Activated CD4-positive, alpha-beta T cell treated with anti-CD3 and anti-CD28 coated beads, Interleukin-2, amount 50 U/mL, for 16 hours (primary cell): ENCODE measurements around the gene BTK.

Experiments
- DNase-seq: peaks from one replicate; pipeline ENCODE4 v3.0.0-alpha.2; 2020

The BTK gene

GRCh38 chrX:101385795-101386541 lies at the start of gene BTK:
Gene BTK, minus strand, starts transcription at chrX:101386191. Its CDS starts 10,907 bp downstream, at chrX:101375284.
- no peak for DNase-seq

DNA sequence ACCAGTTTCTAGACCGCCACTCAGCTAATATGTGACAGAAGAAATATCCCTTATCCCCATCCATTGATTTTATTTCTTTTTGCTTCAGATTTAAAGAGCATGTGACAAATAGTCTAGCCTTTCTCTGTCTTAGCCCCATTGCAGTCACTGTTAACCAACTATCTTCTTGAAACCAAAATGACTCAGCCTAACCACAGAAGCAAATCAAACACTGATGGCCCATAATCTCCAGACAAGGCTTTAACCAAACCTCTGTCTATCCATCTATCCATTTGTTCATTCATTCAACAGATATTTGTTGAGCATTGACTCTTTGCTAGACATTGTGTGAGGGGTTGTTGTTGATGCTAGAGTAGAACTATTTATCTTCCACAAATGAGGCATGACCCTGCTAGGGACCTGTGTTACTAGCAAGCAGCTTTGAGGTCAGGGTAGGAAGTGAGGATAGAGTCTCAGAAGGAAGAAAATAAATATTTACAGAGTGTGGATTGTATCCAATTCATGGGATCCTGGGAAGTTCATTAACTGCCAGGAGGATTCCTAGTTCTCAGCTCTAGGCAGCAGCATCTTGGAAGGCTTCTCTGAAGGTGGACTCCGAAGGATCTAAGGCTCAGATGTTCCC lies 44.6 kb upstream of the BTK start:
- DNase-seq: peak; percentile 63

DNA sequence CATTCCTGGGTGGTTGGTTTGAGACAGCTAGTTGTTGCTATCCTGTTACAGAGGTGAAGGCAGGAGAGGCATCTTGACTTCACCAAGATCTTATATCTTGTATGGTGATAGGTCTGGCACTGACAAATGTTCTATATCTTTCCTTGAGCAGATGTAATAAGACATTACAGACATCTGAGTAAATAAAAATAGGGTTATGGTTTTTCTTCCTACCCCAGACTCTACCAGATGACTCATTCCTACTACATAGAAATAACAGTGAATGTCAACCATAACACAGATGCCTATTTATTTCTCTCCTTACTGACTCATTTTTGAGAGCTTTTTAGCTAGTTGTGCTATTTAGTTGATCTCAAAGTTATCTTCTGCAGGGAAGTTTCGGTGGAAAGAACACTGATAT lies 43.9 kb upstream of the BTK start:
- DNase-seq: peak; percentile 58

DNA sequence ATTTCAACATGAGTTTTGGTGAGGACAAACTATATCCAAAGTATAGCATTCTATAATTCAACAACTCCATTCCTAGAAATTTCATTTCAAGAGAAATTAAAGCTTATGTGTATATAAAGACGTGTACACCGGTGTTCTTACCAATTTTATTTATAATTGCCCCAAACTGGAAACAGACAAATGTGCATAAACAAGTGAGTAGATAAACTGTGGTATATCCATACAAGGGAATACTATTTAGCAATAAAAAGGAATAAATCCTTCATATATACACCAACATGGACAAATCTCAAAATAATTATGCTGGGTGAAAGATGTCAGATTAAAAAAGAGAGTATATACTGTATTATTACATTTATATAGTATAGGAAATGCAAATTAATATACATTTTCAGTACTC lies 42.0 kb upstream of the BTK start:
- DNase-seq: no peak

DNA sequence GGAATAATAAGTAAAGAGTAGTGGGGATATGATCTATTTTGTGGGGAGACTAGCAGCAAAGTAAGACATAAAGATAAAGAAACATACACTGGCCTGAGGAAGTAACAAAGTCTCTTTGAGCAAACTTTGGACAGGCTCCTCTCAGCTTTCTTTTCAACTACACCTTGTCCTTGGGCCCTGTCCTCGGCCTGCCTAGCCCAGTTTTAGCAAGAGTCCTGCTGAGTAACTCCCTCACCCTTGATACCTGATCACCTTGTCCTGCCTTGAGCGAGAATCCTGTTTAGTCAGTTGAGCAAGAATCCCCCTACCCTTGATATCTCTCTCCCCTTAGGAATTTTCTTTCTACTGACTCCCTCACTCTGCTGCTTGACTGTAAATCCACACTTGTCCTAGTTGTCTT lies 33.5 kb upstream of the BTK start:
- DNase-seq: no peak

GRCh38 chrX:101417981-101418841 lies 32.2 kb upstream of the BTK start:
- DNase-seq: peak; percentile 43

- no peak for DNase-seq
Observed at GRCh38 chrX:101417190-101417589, 31.2 kb upstream of the BTK start.

DNA sequence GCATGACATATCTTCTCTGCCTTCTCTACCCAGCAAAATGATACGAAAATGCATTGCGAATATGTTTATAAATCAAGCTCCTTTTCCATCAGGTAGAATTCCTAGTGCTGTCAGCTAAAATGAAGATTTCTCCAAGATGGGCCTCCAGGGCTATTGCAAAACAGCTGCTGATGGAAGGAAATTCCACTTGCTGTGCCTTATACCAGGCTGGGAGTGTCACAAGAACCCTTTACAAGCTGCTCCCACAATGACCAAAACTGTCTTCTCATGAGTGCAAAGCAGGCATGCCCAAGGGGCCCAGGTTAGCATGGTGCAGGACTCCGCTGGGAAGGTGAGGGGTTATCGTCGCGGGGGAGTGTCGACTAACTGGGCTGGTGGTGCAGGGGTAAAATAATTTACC lies 30.7 kb upstream of the BTK start:
- no peak for DNase-seq

DNA sequence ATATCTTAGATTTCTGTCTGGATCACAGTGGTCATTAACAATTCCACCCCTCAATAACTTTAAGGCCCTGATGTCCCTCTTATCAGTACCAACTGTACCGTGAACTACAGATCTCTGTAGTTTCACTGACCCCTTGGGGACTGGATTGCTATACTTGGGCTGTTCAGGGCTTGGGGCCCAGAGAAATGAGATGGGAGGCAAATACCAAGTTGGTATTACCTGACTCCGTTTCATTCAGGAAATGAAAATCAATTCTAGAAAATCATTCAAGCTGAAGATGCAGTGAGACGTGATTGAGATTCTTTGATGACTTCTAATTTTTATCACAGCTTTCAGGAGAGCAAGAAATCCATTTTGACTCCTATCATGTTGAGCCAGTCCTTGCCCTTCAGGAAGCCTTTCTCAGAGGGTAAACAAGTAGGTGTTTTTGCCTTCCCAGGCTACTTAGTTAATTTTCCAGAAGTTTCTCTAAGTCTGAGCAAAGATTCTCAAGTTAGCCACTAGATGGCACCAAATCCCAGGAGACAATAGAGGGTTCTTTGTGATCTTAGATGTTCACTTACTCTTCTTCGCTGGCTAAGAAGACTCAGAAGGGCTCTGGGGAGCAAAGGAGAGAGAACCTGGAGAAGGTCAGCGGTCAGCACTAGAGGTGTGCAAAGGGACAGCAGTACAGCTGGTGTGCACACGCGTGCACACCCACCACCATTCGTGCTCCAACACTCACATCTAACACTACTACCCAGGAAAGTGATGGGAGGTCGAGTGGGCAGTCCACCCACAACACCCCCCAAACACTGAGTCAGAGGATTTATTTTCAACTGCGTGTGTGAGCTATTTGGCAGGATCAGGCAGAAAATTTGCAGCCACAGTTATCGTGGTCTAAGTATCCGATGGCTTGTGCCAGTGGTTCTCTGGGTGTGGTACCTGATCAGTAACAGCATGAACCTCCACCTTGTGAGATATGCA lies 29.5 kb upstream of the BTK start:
- peak; percentile 71 for DNase-seq

DNA sequence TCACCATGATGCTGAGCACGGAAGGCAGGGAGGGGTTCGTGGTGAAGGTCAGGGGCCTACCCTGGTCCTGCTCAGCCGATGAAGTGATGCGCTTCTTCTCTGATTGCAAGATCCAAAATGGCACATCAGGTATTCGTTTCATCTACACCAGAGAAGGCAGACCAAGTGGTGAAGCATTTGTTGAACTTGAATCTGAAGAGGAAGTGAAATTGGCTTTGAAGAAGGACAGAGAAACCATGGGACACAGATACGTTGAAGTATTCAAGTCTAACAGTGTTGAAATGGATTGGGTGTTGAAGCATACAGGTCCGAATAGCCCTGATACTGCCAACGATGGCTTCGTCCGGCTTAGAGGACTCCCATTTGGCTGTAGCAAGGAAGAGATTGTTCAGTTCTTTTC lies 26.0 kb upstream of the BTK start:
- DNase-seq: no peak

- DNase-seq: no peak
Observed at GRCh38 chrX:101410461-101410860, 24.5 kb upstream of the BTK start.

DNA sequence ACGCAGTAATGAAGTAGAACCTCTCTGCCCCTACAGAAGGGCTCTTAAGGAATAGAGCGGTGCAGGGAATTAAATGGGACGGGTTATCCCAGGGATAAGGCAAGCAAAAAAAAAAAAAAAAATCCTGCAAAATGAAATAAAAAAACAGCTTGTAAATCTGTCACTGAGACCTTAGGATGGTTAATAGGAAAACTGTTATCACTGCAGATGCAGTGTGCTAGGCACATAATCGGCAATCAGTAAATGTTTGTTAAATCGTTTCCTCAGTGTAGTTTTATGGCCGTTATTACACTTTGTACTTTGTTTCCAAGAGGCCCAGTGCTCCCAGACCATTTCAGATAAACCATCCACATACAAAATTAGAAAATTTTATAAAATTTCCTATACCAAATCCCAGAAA lies 23.1 kb upstream of the BTK start:
- no peak for DNase-seq

- DNase-seq: no peak
Observed at GRCh38 chrX:101408532-101408841, 22.5 kb upstream of the BTK start.

GRCh38 chrX:101407748-101408531 lies 21.9 kb upstream of the BTK start, which contains the start of the genes GLA and HNRNPH2:
Gene GLA, minus strand, starts transcription at chrX:101407925. Its CDS starts 22 bp downstream, at chrX:101407903.
Gene HNRNPH2, plus strand, starts transcription at chrX:101408222. Its CDS starts 3,767 bp downstream, at chrX:101411989.
- peak; percentile 94 for DNase-seq

DNA sequence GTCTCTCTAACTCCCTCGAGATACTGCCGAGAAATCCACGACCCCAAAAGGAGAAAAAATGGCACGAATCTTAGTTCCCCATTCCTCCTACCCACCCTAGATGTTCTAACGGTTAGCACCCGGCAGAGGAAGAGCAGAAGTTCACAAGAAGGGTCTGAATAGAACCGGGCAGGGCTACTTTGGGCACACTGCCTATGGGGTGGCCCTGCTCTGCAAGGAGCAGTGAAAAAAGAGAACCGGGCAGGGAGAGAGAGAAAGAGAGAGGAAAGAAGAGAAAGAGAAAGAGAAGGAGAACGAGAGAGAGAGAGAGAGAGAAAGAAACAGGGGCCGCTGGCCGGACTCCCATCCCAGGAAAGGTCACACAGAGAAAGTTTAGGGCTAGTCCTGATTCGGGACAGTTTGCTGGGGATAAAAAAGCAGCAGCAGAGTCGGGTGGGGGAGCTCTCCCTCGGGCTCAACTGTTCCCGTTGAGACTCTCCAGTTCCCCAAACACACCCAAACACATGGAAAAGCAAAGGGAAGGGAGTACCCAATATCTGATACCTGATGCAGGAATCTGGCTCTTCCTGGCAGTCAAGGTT lies 21.3 kb upstream of the BTK start:
- no peak for DNase-seq

DNA sequence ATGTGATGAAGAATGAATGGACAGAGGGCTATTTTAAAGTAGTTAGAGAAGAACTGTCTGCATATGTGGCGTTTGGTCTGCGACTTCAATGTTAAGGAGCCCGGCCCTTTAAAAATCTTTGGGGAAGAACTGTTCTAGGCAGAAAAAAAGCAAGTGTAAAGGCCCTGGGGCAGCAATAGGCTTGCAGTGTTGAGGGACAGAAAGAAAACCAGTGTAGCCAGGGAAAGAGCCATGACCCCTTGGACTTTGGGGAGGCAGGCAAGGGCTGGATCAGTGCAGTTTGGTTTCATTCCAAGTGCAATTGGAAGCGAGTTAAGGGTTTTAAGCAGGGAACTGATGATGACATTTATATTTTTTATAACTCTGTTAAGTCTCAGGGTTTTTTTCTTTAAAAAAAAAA lies 13.8 kb upstream of the BTK start:
- DNase-seq: no peak

GRCh38 chrX:101398694-101399093 lies 12.7 kb upstream of the BTK start:
- DNase-seq: no peak

- no peak for DNase-seq
Observed at GRCh38 chrX:101397779-101398178, 11.8 kb upstream of the BTK start.

GRCh38 chrX:101395789-101396188 lies 9.8 kb upstream of the BTK start:
- no peak for DNase-seq

GRCh38 chrX:101394372-101394771 lies 8.4 kb upstream of the BTK start:
- DNase-seq: no peak
